GM23338 (cell line): ENCODE results near the gene KCNC2. TPM values are rescaled to one million over a fixed set of nuclear protein-coding genes. Genes with fewer than 3 reads are reported as not detected.

ENCODE experiments used
- ATAC-seq: fragments of 200-7000 bp; cut with Tn5 transposase; 3 replicates; pipeline ENCODE4 v1.9.1; 2020
- DNase-seq: peaks from one replicate; pipeline ENCODE4 v3.0.0-alpha.2; 2015; ENCODE audit warnings: low spot score
- H2AFZ ChIP-seq: fragments of 200-600 bp; sonication (generic); 2 replicates; pipeline ENCODE4 v1.8.0; 2016; ENCODE audit warnings: antibody characterized with exemption, mild to moderate bottlenecking, moderate library complexity
- H3F3A ChIP-seq: fragments of 200-600 bp; sonication (generic); replicated peaks from 2 replicates; pipeline ENCODE4 v1.8.0; 2017; ENCODE audit warnings: antibody characterized with exemption, mixed run types, low read depth
- H3K27ac ChIP-seq: fragments of 200-600 bp; sonication (generic); 2 replicates; pipeline ENCODE4 v1.6.1; 2016; ENCODE audit warnings: low read depth
- H3K27me3 ChIP-seq: fragments of 200-600 bp; sonication (generic); 2 replicates; pipeline ENCODE4 v1.8.0; 2016; ENCODE audit warnings: mild to moderate bottlenecking, mixed run types, moderate library complexity; ENCODE audit not compliant: insufficient read depth
- H3K36me3 ChIP-seq: fragments of 200-600 bp; sonication (generic); 2 replicates; pipeline ENCODE4 v1.8.0; 2016; ENCODE audit warnings: mild to moderate bottlenecking; ENCODE audit not compliant: insufficient read depth
- H3K4me1 ChIP-seq: fragments of 200-600 bp; sonication (generic); 2 replicates; pipeline ENCODE4 v1.8.0; 2016; ENCODE audit warnings: mild to moderate bottlenecking, moderate library complexity; ENCODE audit not compliant: insufficient read depth
- H3K4me2 ChIP-seq: fragments of 200-600 bp; sonication (generic); 2 replicates; pipeline ENCODE4 v1.7.1; 2017; ENCODE audit warnings: mixed run types
- H3K4me3 ChIP-seq: fragments of 200-600 bp; sonication (generic); 2 replicates; pipeline ENCODE4 v1.6.1; 2016; ENCODE audit warnings: mixed run types
- H3K79me2 ChIP-seq: fragments of 200-600 bp; sonication (generic); replicated peaks from 2 replicates; pipeline ENCODE4 v1.8.0; 2017; ENCODE audit warnings: mild to moderate bottlenecking; ENCODE audit not compliant: insufficient read depth
- H3K9me2 ChIP-seq: fragments of 200-600 bp; sonication (generic); 2 replicates; pipeline ENCODE4 v1.8.0; 2017; ENCODE audit not compliant: insufficient read depth
- H4K20me1 ChIP-seq: fragments of 200-600 bp; sonication (generic); replicated peaks from 2 replicates; pipeline ENCODE4 v1.8.0; 2017; ENCODE audit warnings: mild to moderate bottlenecking; ENCODE audit not compliant: insufficient read depth
- H3K27ac Mint-ChIP-seq: 2 replicates; pipeline ENCODE4 v1.8.0; 2020; ENCODE audit warnings: inconsistent platforms, mild to moderate bottlenecking, moderate library complexity, mixed read lengths
- H3K27me3 Mint-ChIP-seq: 3 replicates; pipeline ENCODE4 v1.8.0; 2022; ENCODE audit warnings: low read depth, mild to moderate bottlenecking, moderate library complexity, mixed read lengths, inconsistent platforms; ENCODE audit not compliant: insufficient read depth, poor library complexity
- H3K36me3 Mint-ChIP-seq: 3 replicates; pipeline ENCODE4 v1.8.0; 2021; ENCODE audit warnings: low read depth, mild to moderate bottlenecking, inconsistent platforms, moderate library complexity, mixed read lengths
- H3K4me1 Mint-ChIP-seq: 3 replicates; pipeline ENCODE4 v1.8.0; 2020; ENCODE audit warnings: mild to moderate bottlenecking, inconsistent platforms, mixed read lengths
- H3K4me3 Mint-ChIP-seq: 3 replicates; pipeline ENCODE4 v1.8.0; 2021; ENCODE audit warnings: moderate library complexity, mild to moderate bottlenecking, inconsistent platforms, mixed read lengths
- H3K9me3 Mint-ChIP-seq: 3 replicates; pipeline ENCODE4 v1.8.0; 2020; ENCODE audit warnings: moderate library complexity, mild to moderate bottlenecking, inconsistent platforms, mixed read lengths
- CREB1 ChIP-seq: fragments of 250-450 bp; sonication (Bioruptor Pico); IDR thresholded peaks from 2 replicates; pipeline ENCODE4 v1.5.0; 2020; ENCODE audit warnings: low read depth, mild to moderate bottlenecking, moderate library complexity
- EZH2 ChIP-seq: fragments of 200-600 bp; sonication (generic); IDR thresholded peaks from one replicate; pipeline ENCODE4 v1.8.0; 2017; ENCODE audit warnings: antibody characterized with exemption, mild to moderate bottlenecking, low read depth; ENCODE audit not compliant: unreplicated experiment
- JUNB ChIP-seq: IDR thresholded peaks from one replicate; pipeline ENCODE4 v1.6.1; 2016; ENCODE audit warnings: antibody characterized with exemption; ENCODE audit not compliant: unreplicated experiment
- NANOG ChIP-seq: IDR thresholded peaks from 2 replicates; pipeline ENCODE4 v1.6.1; 2016; ENCODE audit warnings: antibody characterized with exemption, borderline replicate concordance
- POLR2AphosphoS5 ChIP-seq: IDR thresholded peaks from 2 replicates; pipeline ENCODE4 v1.6.1; 2016; ENCODE audit warnings: antibody characterized with exemption, low read depth
- STAT1 ChIP-seq: IDR thresholded peaks from one replicate; pipeline ENCODE4 v1.6.1; 2016; ENCODE audit warnings: antibody characterized with exemption; ENCODE audit not compliant: unreplicated experiment
- ZNF114 ChIP-seq: fragments of 250-450 bp; sonication (Bioruptor Pico); IDR thresholded peaks from 2 replicates; pipeline ENCODE4 v1.5.0; 2020; ENCODE audit warnings: mild to moderate bottlenecking, moderate library complexity
- ZNF331 ChIP-seq: fragments of 250-450 bp; sonication (Bioruptor Pico); IDR thresholded peaks from 2 replicates; pipeline ENCODE4 v1.5.0; 2020; ENCODE audit warnings: low read depth, mild to moderate bottlenecking, moderate library complexity
- polyA plus RNA-seq: library from polyadenylated mRNA; unstranded; fragments of >200 nt; fragmentation: Nextera tagmentation; extraction: Ambion mirVana; gene quantifications from 2 replicates; pipeline ENCODE4 v1.2.1, GENCODE V29; 2016
- total RNA-seq: library from RNA; depleted of rRNA; stranded (reverse); fragments of >200 nt; shearing (Covaris generic); gene quantifications from 2 replicates; pipeline ENCODE4 v1.2.3, GENCODE V29; 2014
- TF ChIP-seq, protein P1 (sequence below): IDR thresholded peaks from 2 replicates; pipeline ENCODE4 v1.6.1; 2016; ENCODE audit warnings: antibody characterized with exemption
- TF ChIP-seq, protein P2 (sequence below), 2 experiments: fragments of 200-600 bp in 1 of 2; sonication (generic) in 1 of 2; conservative IDR thresholded peaks; 2 replicates each; pipeline versions ENCODE4 v1.5.1 to v1.6.1; 2016 to 2017; ENCODE audit warnings: antibody characterized with exemption in 2 of 2, low read depth in 2 of 2, mild to moderate bottlenecking in 2 of 2, moderate library complexity in 1 of 2
- TF ChIP-seq, protein P3 (sequence below): IDR thresholded peaks from one replicate; pipeline ENCODE4 v1.6.1; 2018; ENCODE audit warnings: antibody characterized with exemption; ENCODE audit not compliant: unreplicated experiment

The KCNC2 gene
- total and polyA plus RNA-seq, 2 experiments from 2014 or later, result 0.10 TPM; not detected in 1

DNA sequence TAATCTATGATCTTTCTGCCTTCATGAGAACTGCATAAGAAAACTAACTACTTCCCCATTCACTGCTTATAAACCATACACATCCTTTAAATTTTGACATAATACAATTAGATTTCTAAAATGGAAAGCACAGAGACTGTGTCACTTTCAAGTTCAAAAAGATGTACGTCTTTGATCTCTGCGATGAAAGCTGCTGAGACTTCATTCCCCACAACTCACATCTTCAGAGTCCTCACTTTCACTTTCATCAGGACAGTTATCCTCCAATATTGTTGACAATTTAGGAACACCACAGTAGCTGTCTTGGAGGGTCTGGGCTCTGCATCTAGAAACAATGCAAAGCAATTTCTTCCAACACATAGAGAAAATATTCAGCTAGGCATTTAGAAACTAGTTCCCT is 47.9 kb upstream of the KCNC2 start (continued):
- TF ChIP-seq, protein P1, sequence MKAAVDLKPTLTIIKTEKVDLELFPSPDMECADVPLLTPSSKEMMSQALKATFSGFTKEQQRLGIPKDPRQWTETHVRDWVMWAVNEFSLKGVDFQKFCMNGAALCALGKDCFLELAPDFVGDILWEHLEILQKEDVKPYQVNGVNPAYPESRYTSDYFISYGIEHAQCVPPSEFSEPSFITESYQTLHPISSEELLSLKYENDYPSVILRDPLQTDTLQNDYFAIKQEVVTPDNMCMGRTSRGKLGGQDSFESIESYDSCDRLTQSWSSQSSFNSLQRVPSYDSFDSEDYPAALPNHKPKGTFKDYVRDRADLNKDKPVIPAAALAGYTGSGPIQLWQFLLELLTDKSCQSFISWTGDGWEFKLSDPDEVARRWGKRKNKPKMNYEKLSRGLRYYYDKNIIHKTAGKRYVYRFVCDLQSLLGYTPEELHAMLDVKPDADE, result no peak
- TF ChIP-seq, protein P2, sequence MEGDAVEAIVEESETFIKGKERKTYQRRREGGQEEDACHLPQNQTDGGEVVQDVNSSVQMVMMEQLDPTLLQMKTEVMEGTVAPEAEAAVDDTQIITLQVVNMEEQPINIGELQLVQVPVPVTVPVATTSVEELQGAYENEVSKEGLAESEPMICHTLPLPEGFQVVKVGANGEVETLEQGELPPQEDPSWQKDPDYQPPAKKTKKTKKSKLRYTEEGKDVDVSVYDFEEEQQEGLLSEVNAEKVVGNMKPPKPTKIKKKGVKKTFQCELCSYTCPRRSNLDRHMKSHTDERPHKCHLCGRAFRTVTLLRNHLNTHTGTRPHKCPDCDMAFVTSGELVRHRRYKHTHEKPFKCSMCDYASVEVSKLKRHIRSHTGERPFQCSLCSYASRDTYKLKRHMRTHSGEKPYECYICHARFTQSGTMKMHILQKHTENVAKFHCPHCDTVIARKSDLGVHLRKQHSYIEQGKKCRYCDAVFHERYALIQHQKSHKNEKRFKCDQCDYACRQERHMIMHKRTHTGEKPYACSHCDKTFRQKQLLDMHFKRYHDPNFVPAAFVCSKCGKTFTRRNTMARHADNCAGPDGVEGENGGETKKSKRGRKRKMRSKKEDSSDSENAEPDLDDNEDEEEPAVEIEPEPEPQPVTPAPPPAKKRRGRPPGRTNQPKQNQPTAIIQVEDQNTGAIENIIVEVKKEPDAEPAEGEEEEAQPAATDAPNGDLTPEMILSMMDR (conservative IDR thresholded peaks at IDR 0.05; ENCODE audit: low read depth in 2 of 2), result no peak
- TF ChIP-seq EZH2, result no peak
- TF ChIP-seq NANOG, result no peak

DNA sequence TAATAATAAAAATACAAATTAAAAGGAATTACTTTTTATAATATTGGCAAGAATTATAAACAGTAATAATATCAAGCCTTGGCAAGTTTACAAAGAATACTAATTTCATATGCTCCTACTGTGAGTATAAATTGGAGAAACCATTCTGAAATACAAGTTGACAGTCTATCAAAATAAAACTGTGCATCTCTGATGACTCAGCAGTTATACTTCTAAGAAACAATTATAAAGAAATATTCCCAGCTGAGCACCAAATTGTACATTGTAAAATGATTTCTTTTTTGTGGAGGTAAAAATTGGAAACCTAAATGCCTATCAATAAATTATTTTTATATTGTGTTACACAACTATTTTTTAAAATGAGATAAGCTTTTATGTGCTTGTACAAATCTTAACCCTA is 35.5 kb upstream of the KCNC2 start:
- no peak overlapping the region for H3K4me3 ChIP-seq
- no peak for ATAC-seq
- no peak overlapping the region for H3K27ac Mint-ChIP-seq
- no peaks in the 10 kb centered on the region for H3K4me1 ChIP-seq
- no peaks in the 10 kb centered on the region for H3K9me2 ChIP-seq
- no peaks in the 10 kb centered on the region for H3K36me3 Mint-ChIP-seq
- no peaks in the 10 kb centered on the region for H3K79me2 ChIP-seq
- H3F3A ChIP-seq, result no peaks in the 10 kb centered on the region
- H2AFZ ChIP-seq, result no peak overlapping the region
- H3K36me3 ChIP-seq, result no peaks in the 10 kb centered on the region
- DNase-seq, result no peak
- no peaks in the 10 kb centered on the region for H3K27me3 ChIP-seq
- no peaks in the 10 kb centered on the region for H4K20me1 ChIP-seq
- H3K4me1 Mint-ChIP-seq, result no peaks in the 10 kb centered on the region
- H3K9me3 Mint-ChIP-seq, result peaks cover 4% of the 10 kb centered on the region; the same call in 1 of the 3 replicates
- no peak overlapping the region for H3K4me3 Mint-ChIP-seq
- H3K27me3 Mint-ChIP-seq, result no peaks in the 10 kb centered on the region
- H3K27ac ChIP-seq, result no peak overlapping the region
- no peak overlapping the region for H3K4me2 ChIP-seq
- TF ChIP-seq CREB1 (no peak), STAT1 (no peak), POLR2AphosphoS5 (no peak), ZNF114 (CRISPR knock-in tag) (no peak), ZNF331 (CRISPR knock-in tag) (no peak), JUNB (no peak), NANOG (no peak), EZH2 (no peak)
- TF ChIP-seq, protein P3, sequence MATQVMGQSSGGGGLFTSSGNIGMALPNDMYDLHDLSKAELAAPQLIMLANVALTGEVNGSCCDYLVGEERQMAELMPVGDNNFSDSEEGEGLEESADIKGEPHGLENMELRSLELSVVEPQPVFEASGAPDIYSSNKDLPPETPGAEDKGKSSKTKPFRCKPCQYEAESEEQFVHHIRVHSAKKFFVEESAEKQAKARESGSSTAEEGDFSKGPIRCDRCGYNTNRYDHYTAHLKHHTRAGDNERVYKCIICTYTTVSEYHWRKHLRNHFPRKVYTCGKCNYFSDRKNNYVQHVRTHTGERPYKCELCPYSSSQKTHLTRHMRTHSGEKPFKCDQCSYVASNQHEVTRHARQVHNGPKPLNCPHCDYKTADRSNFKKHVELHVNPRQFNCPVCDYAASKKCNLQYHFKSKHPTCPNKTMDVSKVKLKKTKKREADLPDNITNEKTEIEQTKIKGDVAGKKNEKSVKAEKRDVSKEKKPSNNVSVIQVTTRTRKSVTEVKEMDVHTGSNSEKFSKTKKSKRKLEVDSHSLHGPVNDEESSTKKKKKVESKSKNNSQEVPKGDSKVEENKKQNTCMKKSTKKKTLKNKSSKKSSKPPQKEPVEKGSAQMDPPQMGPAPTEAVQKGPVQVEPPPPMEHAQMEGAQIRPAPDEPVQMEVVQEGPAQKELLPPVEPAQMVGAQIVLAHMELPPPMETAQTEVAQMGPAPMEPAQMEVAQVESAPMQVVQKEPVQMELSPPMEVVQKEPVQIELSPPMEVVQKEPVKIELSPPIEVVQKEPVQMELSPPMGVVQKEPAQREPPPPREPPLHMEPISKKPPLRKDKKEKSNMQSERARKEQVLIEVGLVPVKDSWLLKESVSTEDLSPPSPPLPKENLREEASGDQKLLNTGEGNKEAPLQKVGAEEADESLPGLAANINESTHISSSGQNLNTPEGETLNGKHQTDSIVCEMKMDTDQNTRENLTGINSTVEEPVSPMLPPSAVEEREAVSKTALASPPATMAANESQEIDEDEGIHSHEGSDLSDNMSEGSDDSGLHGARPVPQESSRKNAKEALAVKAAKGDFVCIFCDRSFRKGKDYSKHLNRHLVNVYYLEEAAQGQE, result no peak
- TF ChIP-seq, protein P2 (conservative IDR thresholded peaks at IDR 0.05; ENCODE audit: low read depth in 2 of 2), result no peak
